Fibroblast of mammary gland (primary cell): ENCODE results near the gene ADIPOR2.

Experiments
- DNase-seq: peaks from one replicate; pipeline ENCODE4 v3.0.0-alpha.2; 2010; ENCODE audit warnings: low read depth
- H3K4me3 ChIP-seq: 2 replicates; pipeline ENCODE4 v1.5.1; 2011; ENCODE audit warnings: low read depth, mild to moderate bottlenecking, low read length, moderate library complexity; ENCODE audit not compliant: control insufficient read depth
- CTCF ChIP-seq: conservative IDR thresholded peaks from 2 replicates; pipeline ENCODE4 v1.5.1; 2011; ENCODE audit warnings: low read depth, low read length, inconsistent platforms; ENCODE audit not compliant: control insufficient read depth, insufficient read depth

Gene ADIPOR2

GRCh38 chr12:1800401-1801302, 109.8 kb downstream of the ADIPOR2 start:
- peak; percentile 44 for TF ChIP-seq CTCF
- peak; percentile 66 for DNase-seq
- H3K4me3 ChIP-seq, result no peak overlapping the region

DNA sequence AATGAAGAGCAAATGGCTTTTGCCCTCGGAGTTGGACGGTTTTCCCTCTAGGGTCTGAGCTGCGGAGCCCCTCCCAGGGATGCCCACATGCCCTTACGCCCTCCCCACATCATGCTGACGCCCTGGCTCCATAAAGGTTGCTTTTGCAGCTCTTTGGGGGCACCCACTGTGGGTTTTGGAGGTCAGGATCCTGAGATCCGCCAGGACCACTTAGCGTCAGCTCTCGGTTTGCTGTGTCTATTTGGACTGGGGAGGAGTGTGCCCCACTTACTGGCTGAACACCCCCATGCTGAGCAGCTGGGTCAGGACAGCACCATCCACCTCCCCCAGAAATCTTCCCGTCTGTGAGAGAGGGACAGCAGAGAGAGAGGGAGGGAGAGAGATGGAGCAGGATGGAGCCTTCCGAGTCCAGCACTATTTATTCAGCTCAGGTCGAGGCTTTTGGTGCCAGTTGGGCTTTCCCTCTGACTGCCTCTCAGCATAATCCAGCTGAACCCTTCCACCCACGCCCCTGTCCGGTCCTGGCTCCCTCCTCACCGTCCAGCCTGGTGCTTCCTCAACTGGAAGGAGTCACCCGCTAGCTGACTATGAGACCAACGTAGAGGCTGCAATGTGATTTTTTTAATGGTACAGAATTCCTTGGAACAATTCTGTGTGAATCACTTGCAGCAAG, 110.6 kb downstream of the ADIPOR2 start:
- no peak for TF ChIP-seq CTCF
- DNase-seq, result peak; percentile 63
- no peak overlapping the region for H3K4me3 ChIP-seq

DNA sequence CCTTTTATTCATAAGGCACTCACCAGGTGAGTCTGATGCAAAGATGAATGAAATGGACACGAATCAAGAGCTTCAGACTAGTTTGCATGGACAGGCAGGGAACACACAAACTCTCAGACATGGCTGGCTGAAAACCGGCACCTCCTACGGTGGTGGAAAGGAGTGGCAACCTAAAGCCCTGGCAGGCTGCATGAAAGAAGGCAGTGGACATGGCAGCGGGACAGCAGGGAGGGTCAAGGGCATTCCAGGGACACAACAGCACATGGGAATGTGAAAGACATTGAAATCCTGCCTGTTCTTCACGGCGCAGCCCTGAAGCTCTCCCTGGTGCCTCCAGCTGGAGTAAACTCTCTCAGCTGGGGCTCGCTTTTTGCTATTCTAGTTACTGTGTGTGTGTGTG, 112.9 kb downstream of the ADIPOR2 start:
- no peak overlapping the region for H3K4me3 ChIP-seq
- TF ChIP-seq CTCF, result no peak
- no peak for DNase-seq

DNA sequence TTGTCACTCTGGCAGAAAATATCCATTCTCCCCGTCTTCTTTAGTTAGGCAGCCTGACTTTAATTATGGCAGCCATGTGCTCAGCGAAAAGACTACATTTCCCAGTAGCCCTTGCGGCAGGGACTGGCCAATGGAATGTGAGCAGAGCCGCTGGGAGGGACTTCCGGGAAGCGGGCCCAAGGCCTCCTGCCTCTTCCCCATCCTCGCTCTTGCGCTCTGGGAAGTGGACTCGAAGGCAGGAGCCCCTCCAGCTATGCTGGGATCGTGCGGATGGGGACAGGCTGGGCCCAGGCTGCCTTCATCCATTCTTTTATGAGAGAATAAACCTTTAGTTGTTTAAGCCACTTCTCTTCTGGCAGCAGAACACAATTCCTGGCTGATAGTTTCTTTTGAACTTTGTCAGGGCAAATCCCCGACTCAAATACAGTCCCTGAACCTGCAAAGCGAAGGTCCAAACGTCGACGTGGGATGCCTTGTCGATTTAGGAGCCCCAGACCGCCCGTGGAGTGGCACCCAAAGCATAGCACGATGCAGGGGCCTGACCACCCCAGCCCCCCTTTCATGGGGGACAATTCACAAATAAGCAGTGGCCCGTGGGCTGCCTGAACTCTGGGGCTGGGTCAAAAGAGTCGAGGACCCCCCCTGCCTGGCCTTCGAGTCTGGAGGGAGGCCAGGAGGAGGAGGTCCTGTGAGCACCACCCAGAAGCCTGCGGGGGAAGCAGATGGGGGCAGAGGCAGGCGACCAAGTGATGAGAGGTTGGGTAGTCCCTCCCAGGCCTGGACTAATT, 113.9 kb downstream of the ADIPOR2 start:
- TF ChIP-seq CTCF, result no peak
- DNase-seq, result peak; percentile 91
- H3K4me3 ChIP-seq, result no peak overlapping the region

DNA sequence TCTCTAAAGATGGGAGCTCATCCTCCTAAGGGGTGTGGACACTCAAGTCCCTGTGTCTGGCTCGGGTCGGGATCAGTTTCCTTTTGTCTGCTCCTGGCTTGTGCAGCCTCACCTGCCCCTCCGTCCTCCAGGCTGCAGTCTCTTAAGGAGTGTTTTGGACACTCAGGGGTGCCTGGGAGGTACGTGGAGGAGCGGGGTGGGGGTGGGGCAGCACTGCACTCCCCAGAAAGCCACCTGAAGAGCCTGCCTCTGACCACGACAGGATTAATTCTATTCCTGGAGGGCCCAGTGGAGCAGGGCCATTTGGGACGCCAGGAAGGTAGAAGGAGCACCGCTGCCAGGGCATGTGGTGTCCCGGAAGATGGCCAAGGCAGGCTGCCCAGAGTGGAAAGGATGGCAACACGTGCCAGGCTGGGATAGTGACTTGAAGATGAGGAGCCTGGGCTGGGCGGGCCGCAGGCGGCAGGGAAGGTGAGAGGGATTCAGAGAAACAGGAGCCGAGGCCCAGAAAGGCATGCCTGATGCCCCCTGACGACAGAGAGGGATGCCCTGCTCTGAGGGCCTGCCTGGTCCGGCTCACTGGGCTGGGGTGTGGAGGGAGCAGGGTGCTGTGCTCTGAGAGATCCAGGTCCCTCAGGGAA, 114.7 kb downstream of the ADIPOR2 start:
- no peak for TF ChIP-seq CTCF
- no peak overlapping the region for H3K4me3 ChIP-seq
- no peak for DNase-seq
